Ascending aorta (tissue), 2 donors: ENCODE data around the gene OR2V2. TPM values are rescaled to one million over a fixed set of nuclear protein-coding genes. Genes with fewer than 3 reads are reported as not detected.
A peak's percentile ranks its signal among the peaks of the same experiment; 100 is the strongest.

Experiments
- DNase-seq, 2 donors: peaks; one replicate each; pipeline ENCODE4 v3.0.0-alpha.2; 2019; ENCODE audit warnings: low spot score in 2 of 2
- H3K27ac ChIP-seq, 2 donors: fragments of 200-600 bp; sonication (generic); one replicate each; pipeline ENCODE4 v1.5.1; 2016 to 2017; ENCODE audit warnings: mild to moderate bottlenecking in 1 of 2
- H3K27me3 ChIP-seq: fragments of 200-600 bp; sonication (generic); one replicate; pipeline ENCODE4 v1.5.1; 2017
- H3K36me3 ChIP-seq, 2 donors: fragments of 200-600 bp; sonication (generic); one replicate each; pipeline ENCODE4 v1.5.1; 2016
- H3K4me1 ChIP-seq, 2 donors: fragments of 200-600 bp; sonication (generic); one replicate each; pipeline ENCODE4 v1.5.1; 2016 to 2017; ENCODE audit warnings: mild to moderate bottlenecking in 1 of 2
- H3K4me3 ChIP-seq, 2 donors: fragments of 200-600 bp; sonication (generic); one replicate each; pipeline ENCODE4 v1.5.1; 2016 to 2017; ENCODE audit warnings: mild to moderate bottlenecking in 1 of 2
- H3K9me3 ChIP-seq, 2 donors: fragments of 200-600 bp; sonication (generic); one replicate each; pipeline ENCODE4 v1.5.1; 2016
- intact Hi-C: fragments of 100-400 bp; cut with DNase I; formaldehyde crosslinking; loops from one replicate; pipeline ENCODE4 v1.15.1; 2023
- total RNA-seq: library from RNA; depleted of rRNA; stranded (reverse); fragments of >200 nt; gene quantifications from one replicate; pipeline ENCODE4 v1.1.0, GENCODE V29; 2016
- TF ChIP-seq, protein P1 (sequence below), 3 experiments: fragments of 200-600 bp in 2 of 3; fragments of 450-650 bp in 1 of 3; sonication (generic) in 2 of 3; IDR thresholded peaks; one replicate each; pipeline ENCODE4 v1.5.1; 2016 to 2019; ENCODE audit warnings: antibody characterized with exemption in 3 of 3, mild to moderate bottlenecking in 1 of 3, moderate library complexity in 1 of 3

OR2V2 gene
- total RNA-seq, 1 donor from 2014 or later: not detected

DNA sequence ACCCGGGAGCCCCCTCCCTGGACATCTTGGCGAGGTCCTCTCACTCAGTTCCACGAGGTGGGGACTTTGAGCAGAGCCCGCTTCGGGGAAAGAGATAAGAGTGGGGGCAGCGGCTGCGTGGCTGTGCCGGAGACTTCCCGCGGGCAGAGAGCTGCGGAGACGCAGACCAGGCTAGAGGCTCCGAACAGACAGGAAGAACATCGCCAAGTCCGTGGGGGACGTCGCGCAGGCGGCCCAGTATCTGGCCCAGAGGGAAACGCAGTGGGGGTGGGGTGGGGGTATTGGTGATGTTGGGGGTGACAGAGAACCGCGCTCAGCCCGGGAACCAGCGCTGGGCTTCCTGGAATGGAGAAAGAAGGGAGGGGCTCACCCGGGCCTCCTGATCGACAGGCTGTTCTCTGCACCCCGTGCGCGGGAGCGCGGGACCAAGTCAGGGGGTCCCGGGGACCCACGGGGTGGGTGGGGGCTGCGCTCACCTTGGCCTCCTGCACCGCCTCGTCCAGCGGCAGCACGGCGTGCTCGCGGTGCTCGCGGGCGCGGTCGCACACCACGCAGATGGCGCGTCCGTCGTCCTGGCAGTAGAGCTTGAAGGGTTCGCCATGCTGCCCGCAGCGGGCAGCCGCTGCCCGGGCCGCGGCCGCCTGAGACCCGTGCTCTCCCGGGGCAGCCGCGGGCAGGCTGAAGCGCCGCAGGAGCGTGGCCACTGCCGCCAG is 56.9 kb downstream of the OR2V2 start:
- no peaks in the 10 kb centered on the region for H3K9me3 ChIP-seq
- H3K27ac ChIP-seq: peak overlapping the region; percentile 87 to 88
- DNase-seq: no peak

DNA sequence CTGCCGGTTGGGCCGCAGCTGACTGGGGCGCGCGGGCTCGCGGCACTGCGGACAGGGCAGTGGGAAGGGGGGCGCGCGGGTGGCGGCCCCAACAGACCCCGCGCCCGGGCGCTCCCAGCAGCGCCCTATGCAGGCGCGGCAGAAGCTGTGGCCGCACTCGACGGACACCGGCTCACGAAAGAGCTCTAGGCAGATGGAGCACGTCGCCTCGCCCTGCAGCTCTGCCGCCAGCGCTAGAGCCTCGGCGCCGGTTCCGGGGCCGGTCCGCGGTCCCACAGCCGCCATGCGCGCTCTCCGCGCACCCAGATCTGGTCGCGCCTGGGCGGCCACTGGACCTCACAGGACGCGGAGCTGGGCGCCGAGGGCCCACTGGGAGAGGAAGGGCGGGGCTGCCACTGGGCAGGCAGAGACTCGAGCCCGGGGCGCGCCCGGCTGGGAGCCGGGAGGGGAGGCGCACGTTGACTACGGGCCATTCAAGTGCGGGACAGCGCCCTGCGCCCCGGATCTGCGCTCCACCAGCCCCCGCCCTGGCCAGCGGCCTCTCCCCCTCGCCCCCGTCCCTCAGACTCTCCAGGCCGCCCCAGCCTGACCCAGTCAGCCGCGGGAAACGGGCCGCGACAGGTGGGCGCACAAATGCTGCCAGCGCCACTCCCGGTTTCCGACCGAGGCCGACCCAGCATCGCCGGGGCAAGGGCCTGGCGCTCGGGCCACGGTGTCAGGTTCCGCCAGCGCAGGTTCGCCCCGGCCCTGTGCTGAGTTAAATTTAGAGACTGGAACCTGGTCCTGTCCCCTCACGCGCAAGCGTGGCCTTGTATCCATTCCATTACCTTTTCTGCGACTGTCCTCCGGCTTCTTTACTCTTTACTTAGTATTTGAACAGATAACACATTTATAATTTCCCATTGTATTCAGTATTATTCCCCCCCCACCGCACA is 57.7 kb downstream of the OR2V2 start, which contains the start of gene TRIM7:
Gene TRIM7 (minus strand): TSS at position 371 of the 935 bp plus-strand sequence. CDS start 86 bp downstream, at position 285.
- H3K36me3 ChIP-seq: no peaks in the 10 kb centered on the region
- H3K4me1 ChIP-seq: peaks cover 4 to 13% of the 10 kb centered on the region in 2 donors
- intact Hi-C loops: loop anchor here (10.0 kb wide), 1 partner anchor 850 kb away; the partner anchor contains the start of gene GFPT2
- H3K27ac ChIP-seq: peak within 1 kb of the TSS; percentile 87 to 88
- no peaks in the 10 kb centered on the region for H3K27me3 ChIP-seq
- H3K4me3 ChIP-seq: peak within 1 kb of the TSS; percentile 53 to 72
- no peaks in the 10 kb centered on the region for H3K9me3 ChIP-seq
- TF ChIP-seq, protein P1, sequence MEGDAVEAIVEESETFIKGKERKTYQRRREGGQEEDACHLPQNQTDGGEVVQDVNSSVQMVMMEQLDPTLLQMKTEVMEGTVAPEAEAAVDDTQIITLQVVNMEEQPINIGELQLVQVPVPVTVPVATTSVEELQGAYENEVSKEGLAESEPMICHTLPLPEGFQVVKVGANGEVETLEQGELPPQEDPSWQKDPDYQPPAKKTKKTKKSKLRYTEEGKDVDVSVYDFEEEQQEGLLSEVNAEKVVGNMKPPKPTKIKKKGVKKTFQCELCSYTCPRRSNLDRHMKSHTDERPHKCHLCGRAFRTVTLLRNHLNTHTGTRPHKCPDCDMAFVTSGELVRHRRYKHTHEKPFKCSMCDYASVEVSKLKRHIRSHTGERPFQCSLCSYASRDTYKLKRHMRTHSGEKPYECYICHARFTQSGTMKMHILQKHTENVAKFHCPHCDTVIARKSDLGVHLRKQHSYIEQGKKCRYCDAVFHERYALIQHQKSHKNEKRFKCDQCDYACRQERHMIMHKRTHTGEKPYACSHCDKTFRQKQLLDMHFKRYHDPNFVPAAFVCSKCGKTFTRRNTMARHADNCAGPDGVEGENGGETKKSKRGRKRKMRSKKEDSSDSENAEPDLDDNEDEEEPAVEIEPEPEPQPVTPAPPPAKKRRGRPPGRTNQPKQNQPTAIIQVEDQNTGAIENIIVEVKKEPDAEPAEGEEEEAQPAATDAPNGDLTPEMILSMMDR (IDR thresholded peaks at IDR 0.05): no peak
- DNase-seq: peak in 1 of 2 donors; percentile 83

More for the DNA sequence above, 56.9 kb downstream of the OR2V2 start:
- Histone ChIP-seq H3K4me1 (peaks cover 4 to 13% of the 10 kb centered on the region in 2 donors), H3K4me3 (peak overlapping the region; percentile 53 to 72), H3K36me3 (no peaks in the 10 kb centered on the region), H3K27me3 (no peaks in the 10 kb centered on the region)
- intact Hi-C loops: loop anchor here (10.0 kb wide), 1 partner anchor 849 kb away; the partner anchor contains the start of gene GFPT2
- TF ChIP-seq, protein P1 (IDR thresholded peaks at IDR 0.05): no peak

DNA sequence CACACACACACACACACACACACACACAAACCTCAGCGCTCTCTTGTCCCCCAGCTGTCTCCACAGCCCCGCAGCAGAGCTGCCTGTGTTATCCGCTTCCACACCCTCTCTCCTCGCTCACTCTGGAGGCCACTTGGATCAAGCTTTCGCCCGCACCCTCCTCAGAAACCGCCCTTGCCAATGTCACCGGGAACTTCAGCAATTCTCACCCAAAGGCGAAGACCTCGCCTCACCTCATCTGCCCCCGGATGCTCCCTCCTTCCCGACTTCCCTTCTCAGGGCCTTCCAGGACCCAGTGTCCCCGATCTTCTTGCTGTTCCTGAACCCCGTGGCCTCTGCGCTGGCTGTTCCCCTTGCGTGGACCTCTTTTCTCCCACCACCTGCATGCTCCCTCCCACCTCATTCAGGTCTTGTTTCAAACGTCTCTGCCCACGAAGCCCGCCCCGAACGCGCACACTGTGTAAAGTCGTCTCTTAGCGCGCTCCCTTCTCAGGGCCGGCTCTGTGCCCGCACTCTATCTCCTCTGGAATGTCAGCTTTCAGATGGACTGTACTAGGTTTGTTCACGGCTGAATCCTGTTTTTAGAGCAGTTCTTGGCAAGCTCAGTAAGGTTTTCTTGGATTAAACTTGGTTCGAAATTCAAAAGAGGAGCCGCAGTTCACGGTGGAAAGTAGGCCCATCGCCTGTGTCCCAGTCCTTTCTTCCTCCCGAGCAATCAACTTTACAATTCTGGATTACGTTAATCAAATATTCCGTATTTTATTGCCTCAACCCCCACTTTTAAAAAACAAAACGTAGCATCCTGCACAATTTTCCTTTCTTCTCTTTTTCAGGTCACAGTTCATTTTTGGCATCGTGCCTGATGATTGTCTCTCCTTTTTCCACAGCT is 58.6 kb downstream of the OR2V2 start:
- H3K4me1 ChIP-seq: peaks cover 4 to 13% of the 10 kb centered on the region in 2 donors
- peak overlapping the region; percentile 87 to 88 for H3K27ac ChIP-seq
- H3K36me3 ChIP-seq: no peaks in the 10 kb centered on the region
- intact Hi-C loops: loop anchor here (1.0 to 10.0 kb wide), 5 partner anchors 12 to 851 kb away; partner anchors contain the start of gene GFPT2
- H3K27me3 ChIP-seq: no peaks in the 10 kb centered on the region
- TF ChIP-seq, protein P1 (IDR thresholded peaks at IDR 0.05): no peak
- DNase-seq: no peak
- H3K9me3 ChIP-seq: no peaks in the 10 kb centered on the region
- peak overlapping the region; percentile 53 to 72 for H3K4me3 ChIP-seq

DNA sequence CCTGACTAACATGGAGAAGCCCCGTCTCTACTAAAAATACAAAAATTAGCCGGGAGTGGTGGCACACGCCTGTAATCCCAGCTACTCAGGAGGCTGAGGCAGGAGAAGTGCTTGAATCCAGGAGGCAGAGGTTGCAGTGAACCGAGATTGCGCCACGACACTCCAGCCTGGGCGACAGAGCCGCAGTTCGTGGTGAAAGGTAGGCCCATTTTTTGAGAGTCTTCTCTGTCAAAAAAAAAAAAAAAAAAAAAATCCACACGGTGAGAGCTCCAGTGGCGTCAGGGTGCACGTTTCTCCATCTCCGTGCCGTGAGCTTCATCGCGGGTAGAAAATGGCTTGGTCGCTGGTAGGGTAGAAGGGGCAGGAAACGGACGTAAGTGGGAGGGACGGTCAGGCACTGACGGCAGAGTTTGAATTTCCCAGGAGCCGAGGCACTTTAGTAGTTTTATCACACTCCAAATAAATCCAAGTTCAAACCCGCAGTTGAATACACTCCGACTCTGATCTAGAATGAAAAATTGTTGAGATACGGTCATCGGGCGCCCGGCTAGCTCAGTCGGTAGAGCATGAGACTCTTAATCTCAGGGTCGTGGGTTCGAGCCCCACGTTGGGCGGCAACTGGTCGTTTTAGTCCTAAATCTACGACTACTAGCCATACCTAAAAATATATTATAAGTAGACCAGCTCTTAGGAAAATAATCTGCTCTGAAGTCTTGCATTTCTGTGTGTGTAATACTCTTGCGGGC is 60.0 kb downstream of the OR2V2 start:
- Histone ChIP-seq H3K27me3 (no peaks in the 10 kb centered on the region), H3K36me3 (no peaks in the 10 kb centered on the region), H3K4me1 (peaks cover 4 to 13% of the 10 kb centered on the region in 2 donors), H3K27ac (peak overlapping the region; percentile 87 to 88), H3K9me3 (no peaks in the 10 kb centered on the region), H3K4me3 (peak overlapping the region; percentile 53 to 72)
- TF ChIP-seq, protein P1 (IDR thresholded peaks at IDR 0.05): no peak
- intact Hi-C loops: loop anchor here (10.0 kb wide), 1 partner anchor 853 kb away; the partner anchor contains the start of gene GFPT2
- peak in 1 of 2 donors; percentile 90 for DNase-seq
